NB4 (cell line): ENCODE results near the gene CAST.

Experiments
- POLR2A ChIP-seq: IDR thresholded peaks from 2 replicates; pipeline ENCODE4 v1.6.1; 2011; ENCODE audit warnings: mild to moderate bottlenecking; ENCODE audit not compliant: insufficient read length; ENCODE audit errors: extremely low read depth
- TF ChIP-seq, protein P1 (sequence below): IDR thresholded peaks from one replicate; pipeline ENCODE4 v1.5.1; 2012; ENCODE audit warnings: low read depth, low read length

DNA sequence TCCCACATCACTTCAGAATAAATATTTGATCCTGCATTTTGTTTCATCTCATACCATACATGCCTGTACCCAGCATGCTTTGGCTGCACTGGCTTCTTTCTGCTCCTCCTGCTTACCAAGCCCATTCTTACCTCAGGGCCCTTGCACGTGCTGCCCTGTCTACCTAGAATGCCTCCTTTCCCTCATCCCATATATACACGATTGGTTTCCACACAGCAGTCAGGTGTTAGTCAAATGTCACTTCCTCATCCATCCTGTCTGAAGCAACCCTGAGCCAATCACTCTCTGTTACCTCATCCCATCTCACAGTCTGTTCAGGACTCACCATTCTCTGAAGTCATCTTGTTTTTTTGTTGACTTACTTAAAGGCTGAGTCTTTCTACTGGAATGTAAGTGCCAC, 30.3 kb downstream of the CAST start:
- TF ChIP-seq, protein P1, sequence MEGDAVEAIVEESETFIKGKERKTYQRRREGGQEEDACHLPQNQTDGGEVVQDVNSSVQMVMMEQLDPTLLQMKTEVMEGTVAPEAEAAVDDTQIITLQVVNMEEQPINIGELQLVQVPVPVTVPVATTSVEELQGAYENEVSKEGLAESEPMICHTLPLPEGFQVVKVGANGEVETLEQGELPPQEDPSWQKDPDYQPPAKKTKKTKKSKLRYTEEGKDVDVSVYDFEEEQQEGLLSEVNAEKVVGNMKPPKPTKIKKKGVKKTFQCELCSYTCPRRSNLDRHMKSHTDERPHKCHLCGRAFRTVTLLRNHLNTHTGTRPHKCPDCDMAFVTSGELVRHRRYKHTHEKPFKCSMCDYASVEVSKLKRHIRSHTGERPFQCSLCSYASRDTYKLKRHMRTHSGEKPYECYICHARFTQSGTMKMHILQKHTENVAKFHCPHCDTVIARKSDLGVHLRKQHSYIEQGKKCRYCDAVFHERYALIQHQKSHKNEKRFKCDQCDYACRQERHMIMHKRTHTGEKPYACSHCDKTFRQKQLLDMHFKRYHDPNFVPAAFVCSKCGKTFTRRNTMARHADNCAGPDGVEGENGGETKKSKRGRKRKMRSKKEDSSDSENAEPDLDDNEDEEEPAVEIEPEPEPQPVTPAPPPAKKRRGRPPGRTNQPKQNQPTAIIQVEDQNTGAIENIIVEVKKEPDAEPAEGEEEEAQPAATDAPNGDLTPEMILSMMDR: no peak
- TF ChIP-seq POLR2A: no peak
